Stomach (tissue), 9 donors: ENCODE results near the gene PLCG2. TPM values are rescaled to one million over a fixed set of nuclear protein-coding genes. Genes with fewer than 3 reads are reported as not detected.
"Not testable (repeated sequence)": the region's sequence is repeated elsewhere in the genome, so short reads cannot be mapped to it uniquely, and the experiment has no call there.

Experiments
- DNase-seq, 2 donors: peaks; one replicate each; pipeline versions ENCODE4 v3.0.0 to v3.0.0-alpha.2; 2013 to 2019
- H3K27ac ChIP-seq, 5 donors: fragments of 200-600 bp in 4 of 5; sonication (generic) in 4 of 5; one replicate each; pipeline ENCODE4 v1.5.1; 2013 to 2019; ENCODE audit warnings: mild to moderate bottlenecking in 1 of 5, moderate library complexity in 1 of 5
- H3K27me3 ChIP-seq, 3 donors: fragments of 200-600 bp; sonication (generic); one replicate each; pipeline ENCODE4 v1.5.1; 2017 to 2019; ENCODE audit warnings: mixed run types in 1 of 3
- H3K36me3 ChIP-seq, 4 donors: fragments of 200-600 bp; sonication (generic); 1 replicate in 3 of 4; 2 replicates in 1 of 4; pipeline ENCODE4 v1.5.1; 2016 to 2019
- H3K4me1 ChIP-seq, 4 donors: fragments of 200-600 bp; sonication (generic); one replicate each; pipeline ENCODE4 v1.5.1; 2016 to 2019
- H3K4me3 ChIP-seq, 4 donors: fragments of 200-600 bp; sonication (generic) in 3 of 4; one replicate each; pipeline ENCODE4 v1.5.1; 2016 to 2019; ENCODE audit warnings: mild to moderate bottlenecking in 1 of 4
- H3K9me3 ChIP-seq, 4 donors: fragments of 200-600 bp; sonication (generic); one replicate each; pipeline ENCODE4 v1.5.1; 2016 to 2019
- CTCF ChIP-seq, 7 experiments: fragments of 450-650 bp in 4 of 7; fragments of 200-600 bp in 3 of 7; sonication (generic) in 3 of 7; IDR thresholded peaks; one replicate each; pipeline ENCODE4 v1.5.1; 2016 to 2019; ENCODE audit warnings: antibody characterized with exemption in 7 of 7, control low read depth in 2 of 7, mild to moderate bottlenecking in 1 of 7
- EP300 ChIP-seq: sonication (generic); formaldehyde crosslinking; IDR thresholded peaks from one replicate; pipeline ENCODE4 v1.6.1; 2017; ENCODE audit warnings: antibody characterized with exemption
- POLR2A ChIP-seq, 4 donors: fragments of 450-650 bp; IDR thresholded peaks; one replicate each; pipeline ENCODE4 v1.6.1; 2016; ENCODE audit warnings: antibody characterized with exemption in 4 of 4, control low read depth in 2 of 4, mild to moderate bottlenecking in 1 of 4, moderate library complexity in 1 of 4
- POLR2AphosphoS5 ChIP-seq, 3 donors: sonication (generic); formaldehyde crosslinking; IDR thresholded peaks; one replicate each; pipeline ENCODE4 v1.6.1; 2016; ENCODE audit warnings: antibody characterized with exemption in 3 of 3
- WGBS, 5 donors: extraction: QIAGEN DNeasy Blood & Tissue Kit in 3 of 5; methylation state at CpG; one replicate each; pipeline versions ENCODE4 v1.1.5 to v1.1.7; 2013 to 2018; 5-methylcytosine and 5-hydroxymethylcytosine counted together
- intact Hi-C: fragments of 100-400 bp; cut with DNase I; formaldehyde crosslinking; loops from one replicate; pipeline ENCODE4 v1.15.1; 2023; ENCODE audit warnings: low total_unique reads
- polyA plus RNA-seq, 3 donors: library from polyadenylated mRNA; stranded (reverse); fragments of 200-250 nt; gene quantifications; one replicate each; pipeline ENCODE4 v1.2.3, GENCODE V29; 2013
- total RNA-seq, 5 donors: library from RNA; depleted of rRNA; stranded (reverse); fragments of >200 nt; gene quantifications; one replicate each; pipeline versions ENCODE4 v1.1.0 to v1.2.3, GENCODE V29; 2014 to 2016
- donor health status: healthy with polysubstance abuse.
- donor health status: Bipolar disorder and iron deficiency.
- donor health status: healthy.

The PLCG2 gene
- total and polyA plus RNA-seq, 8 donors, result 0.87 to 68.5 (median 11.1) TPM

- H3K9me3 ChIP-seq, result peaks cover 0 to 39% (median 24%) of the 10 kb centered on the region in 4 donors
- no peak for TF ChIP-seq POLR2AphosphoS5 (IDR thresholded peaks at IDR 0.05)
- no peak for TF ChIP-seq CTCF (IDR thresholded peaks at IDR 0.05)
- TF ChIP-seq POLR2A (IDR thresholded peaks at IDR 0.05), result no peak
- TF ChIP-seq EP300, result no peak
- H3K27ac ChIP-seq, result no peak overlapping the region
- no peaks in the 10 kb centered on the region for H3K27me3 ChIP-seq
- 94 to 99% (median 98%) methylated on average over 1 of the region's 1 CpG for WGBS, 5 donors
- intact Hi-C loops, result no loop called here
- H3K4me3 ChIP-seq, result no peak overlapping the region
- no peak for DNase-seq
- no peaks in the 10 kb centered on the region for H3K4me1 ChIP-seq
- H3K36me3 ChIP-seq, result no peaks in the 10 kb centered on the region
These were observed 192.8 kb downstream of the PLCG2 start for GRCh38 chr16:81971853-81972252.

- Histone ChIP-seq H3K27me3 (no peaks in the 10 kb centered on the region), H3K36me3 (no peaks in the 10 kb centered on the region), H3K9me3 (peaks cover 0 to 39% (median 24%) of the 10 kb centered on the region in 4 donors), H3K4me1 (no peaks in the 10 kb centered on the region), H3K4me3 (no peak overlapping the region), H3K27ac (no peak overlapping the region)
- DNase-seq, result no peak
- TF ChIP-seq POLR2A (IDR thresholded peaks at IDR 0.05) (no peak), EP300 (no peak), POLR2AphosphoS5 (IDR thresholded peaks at IDR 0.05) (no peak), CTCF (IDR thresholded peaks at IDR 0.05) (no peak)
- WGBS, 5 donors, result 71 to 86% (median 80%) methylated on average over 2 of the region's 2 CpGs
- intact Hi-C loops, result no loop called here
These were observed 194.6 kb downstream of the PLCG2 start for GRCh38 chr16:81973737-81974136.

- TF ChIP-seq CTCF (IDR thresholded peaks at IDR 0.05), result no peak
- no peak for TF ChIP-seq POLR2A (IDR thresholded peaks at IDR 0.05)
- no peak for TF ChIP-seq EP300
- TF ChIP-seq POLR2AphosphoS5 (IDR thresholded peaks at IDR 0.05), result no peak
These were observed 196.5 kb downstream of the PLCG2 start for GRCh38 chr16:81975637-81976036.

DNA sequence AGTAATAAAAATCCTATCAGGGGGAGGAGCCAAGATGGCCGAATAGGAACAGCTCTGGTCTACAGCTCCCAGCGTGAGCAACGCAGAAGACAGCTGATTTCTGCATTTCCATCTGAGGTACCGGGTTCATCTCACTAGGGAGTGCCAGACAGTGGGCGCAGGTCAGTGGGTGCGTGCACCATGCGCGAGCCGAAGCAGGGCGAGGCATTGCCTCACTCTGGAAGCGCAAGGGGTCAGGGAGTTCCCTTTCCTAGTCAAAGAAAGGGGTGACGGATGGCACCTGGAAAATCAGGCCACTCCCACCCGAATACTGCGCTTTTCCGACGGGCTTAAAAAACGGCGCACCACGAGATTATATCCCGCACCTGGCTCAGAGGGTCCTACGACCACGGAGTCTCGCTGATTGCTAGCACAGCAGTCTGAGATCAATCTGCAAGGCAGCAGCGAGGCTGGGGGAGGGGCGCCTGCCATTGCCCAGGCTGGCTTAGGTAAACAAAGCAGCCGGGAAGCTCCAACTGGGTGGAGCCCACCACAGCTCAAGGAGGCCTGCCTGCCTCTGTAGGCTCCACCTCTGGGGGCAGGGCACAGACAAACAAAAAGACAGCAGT, 198.3 kb downstream of the PLCG2 start:
- H3K36me3 ChIP-seq, DNase-seq, H3K4me1 ChIP-seq, intact Hi-C loops, H3K27ac ChIP-seq, H3K4me3 ChIP-seq, H3K27me3 ChIP-seq: not testable (repeated sequence)
- WGBS, 5 donors, result 80 to 90% (median 85%) methylated on average over 16 to 26 of the region's 26 CpGs
- H3K9me3 ChIP-seq, result peaks cover 0 to 16% (median 6%) of the 10 kb centered on the region in 4 donors

More at GRCh38 chr16:81975637-81976036, 196.5 kb downstream of the PLCG2 start:
- H3K9me3 ChIP-seq, result peaks cover 0 to 31% (median 21%) of the 10 kb centered on the region in 4 donors
- no peaks in the 10 kb centered on the region for H3K36me3 ChIP-seq
- DNase-seq, result no peak
- no peak overlapping the region for H3K27ac ChIP-seq
- WGBS, 5 donors, result 46 to 71% (median 56%) methylated on average over 1 of the region's 1 CpG
- no peaks in the 10 kb centered on the region for H3K27me3 ChIP-seq
- H3K4me1 ChIP-seq, result no peaks in the 10 kb centered on the region
- intact Hi-C loops, result no loop called here
- H3K4me3 ChIP-seq, result no peak overlapping the region

DNA sequence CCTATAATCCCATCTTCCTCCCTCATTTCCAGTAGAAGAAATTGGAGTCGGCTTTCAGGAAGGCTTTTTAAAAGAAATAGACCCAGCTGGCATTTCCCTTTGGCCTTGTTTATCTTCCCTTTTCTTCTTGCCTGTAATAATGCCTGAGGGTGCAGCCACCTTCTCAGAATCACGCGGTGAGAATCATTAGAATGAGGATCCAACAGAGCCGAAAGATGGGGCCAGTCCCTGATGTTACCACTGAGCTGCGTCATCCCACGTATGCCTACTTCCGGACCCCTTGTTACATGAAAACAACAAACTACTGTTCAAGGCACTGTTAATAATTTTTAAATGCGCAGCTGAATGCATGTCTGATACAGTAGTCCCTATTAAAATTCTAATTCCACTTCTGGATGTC, 208.0 kb downstream of the PLCG2 start:
- TF ChIP-seq POLR2A (IDR thresholded peaks at IDR 0.05), result no peak
- TF ChIP-seq CTCF (IDR thresholded peaks at IDR 0.05), result no peak
- no peak for TF ChIP-seq EP300
- TF ChIP-seq POLR2AphosphoS5 (IDR thresholded peaks at IDR 0.05), result no peak
- intact Hi-C loops, result no loop called here
- H3K9me3 ChIP-seq, result no peaks in the 10 kb centered on the region
- H3K4me3 ChIP-seq, result no peak overlapping the region
- peak overlapping the region in 1 of 5 donors; percentile 63 for H3K27ac ChIP-seq
- H3K4me1 ChIP-seq, result no peaks in the 10 kb centered on the region
- H3K36me3 ChIP-seq, result no peaks in the 10 kb centered on the region
- no peak for DNase-seq
- H3K27me3 ChIP-seq, result no peaks in the 10 kb centered on the region
- 87 to 93% (median 90%) methylated on average over 8 of the region's 8 CpGs for WGBS, 5 donors
